Measurements from ENCODE around the gene U2SURP. TPM values are rescaled to one million over a fixed set of nuclear protein-coding genes. Genes with fewer than 3 reads are reported as not detected.

U2SURP gene
- total and polyA plus RNA-seq, 2 donors: 79.7 to 107 TPM

GRCh38 chr3:142998439-142998838 is 2.9 kb upstream of the U2SURP start:
- H3K9me3 ChIP-seq (ENCODE audit: control insufficient read depth in 2 of 2, insufficient read depth in 1 of 2, low read length in 1 of 2): no peaks in the 10 kb centered on the region
- no peaks in the 10 kb centered on the region for H3K36me3 ChIP-seq (ENCODE audit: control insufficient read depth in 2 of 2, insufficient read depth in 2 of 2, low read length in 1 of 2)
- no peak overlapping the region for H3K27ac ChIP-seq (ENCODE audit: low read depth in 1 of 2, low read length in 1 of 2)
- no peak overlapping the region for H3K4me3 ChIP-seq (ENCODE audit: low read length in 2 of 2)
- DNase-seq (ENCODE audit: low read depth in 6 of 9, low spot score in 9 of 9): no peak
- H3K4me1 ChIP-seq (ENCODE audit: control insufficient read depth in 2 of 2, insufficient read depth in 2 of 2, low read length in 2 of 2): peaks cover 8 to 11% of the 10 kb centered on the region in 2 donors
- WGBS: 95% methylated on average over 3 of the region's 3 CpGs
- H3K27me3 ChIP-seq (ENCODE audit: control insufficient read depth in 2 of 2, insufficient read depth in 1 of 2, low read length in 1 of 2): no peaks in the 10 kb centered on the region

- H3K9me3 ChIP-seq (ENCODE audit: control insufficient read depth in 2 of 2, insufficient read depth in 1 of 2, low read length in 1 of 2): no peaks in the 10 kb centered on the region
- H3K36me3 ChIP-seq (ENCODE audit: control insufficient read depth in 2 of 2, insufficient read depth in 2 of 2, low read length in 1 of 2): no peaks in the 10 kb centered on the region
- WGBS: 97% methylated on average over 4 of the region's 4 CpGs
- peaks cover 8 to 11% of the 10 kb centered on the region in 2 donors for H3K4me1 ChIP-seq (ENCODE audit: control insufficient read depth in 2 of 2, insufficient read depth in 2 of 2, low read length in 2 of 2)
- no peak overlapping the region for H3K27ac ChIP-seq (ENCODE audit: low read depth in 1 of 2, low read length in 1 of 2)
- H3K4me3 ChIP-seq (ENCODE audit: low read length in 2 of 2): no peak overlapping the region
- H3K27me3 ChIP-seq (ENCODE audit: control insufficient read depth in 2 of 2, insufficient read depth in 1 of 2, low read length in 1 of 2): no peaks in the 10 kb centered on the region
- DNase-seq (ENCODE audit: low read depth in 6 of 9, low spot score in 9 of 9): no peak
Measured at GRCh38 chr3:142999881-143000280, 1.5 kb upstream of the U2SURP start.

GRCh38 chr3:143000528-143000927 is 842 bp upstream of the U2SURP start:
- 54% methylated on average over 10 of the region's 10 CpGs for WGBS
- peaks cover 8 to 11% of the 10 kb centered on the region in 2 donors for H3K4me1 ChIP-seq (ENCODE audit: control insufficient read depth in 2 of 2, insufficient read depth in 2 of 2, low read length in 2 of 2)

GRCh38 chr3:143001034-143001368 is 369 bp upstream of the U2SURP start:
- H3K9me3 ChIP-seq (ENCODE audit: control insufficient read depth in 2 of 2, insufficient read depth in 1 of 2, low read length in 1 of 2): no peaks in the 10 kb centered on the region
- peaks cover 8 to 11% of the 10 kb centered on the region in 2 donors for H3K4me1 ChIP-seq (ENCODE audit: control insufficient read depth in 2 of 2, insufficient read depth in 2 of 2, low read length in 2 of 2)
- WGBS: under 1% methylated on average over 15 of the region's 15 CpGs
- no peaks in the 10 kb centered on the region for H3K36me3 ChIP-seq (ENCODE audit: control insufficient read depth in 2 of 2, insufficient read depth in 2 of 2, low read length in 1 of 2)
- H3K27ac ChIP-seq (ENCODE audit: low read depth in 1 of 2, low read length in 1 of 2): peak overlapping the region; percentile 92
- DNase-seq (ENCODE audit: low read depth in 6 of 9, low spot score in 9 of 9): no peak
- H3K4me3 ChIP-seq (ENCODE audit: low read length in 2 of 2): peak overlapping the region; percentile 82 to 98
- H3K27me3 ChIP-seq (ENCODE audit: control insufficient read depth in 2 of 2, insufficient read depth in 1 of 2, low read length in 1 of 2): no peaks in the 10 kb centered on the region

More at GRCh38 chr3:143000528-143000927, 842 bp upstream of the U2SURP start:
- no peaks in the 10 kb centered on the region for H3K9me3 ChIP-seq (ENCODE audit: control insufficient read depth in 2 of 2, insufficient read depth in 1 of 2, low read length in 1 of 2)
- H3K27ac ChIP-seq (ENCODE audit: low read depth in 1 of 2, low read length in 1 of 2): peak overlapping the region; percentile 92
- no peak for DNase-seq (ENCODE audit: low read depth in 6 of 9, low spot score in 9 of 9)
- H3K36me3 ChIP-seq (ENCODE audit: control insufficient read depth in 2 of 2, insufficient read depth in 2 of 2, low read length in 1 of 2): no peaks in the 10 kb centered on the region
- H3K4me3 ChIP-seq (ENCODE audit: low read length in 2 of 2): peak overlapping the region; percentile 82 to 98
- no peaks in the 10 kb centered on the region for H3K27me3 ChIP-seq (ENCODE audit: control insufficient read depth in 2 of 2, insufficient read depth in 1 of 2, low read length in 1 of 2)

DNA sequence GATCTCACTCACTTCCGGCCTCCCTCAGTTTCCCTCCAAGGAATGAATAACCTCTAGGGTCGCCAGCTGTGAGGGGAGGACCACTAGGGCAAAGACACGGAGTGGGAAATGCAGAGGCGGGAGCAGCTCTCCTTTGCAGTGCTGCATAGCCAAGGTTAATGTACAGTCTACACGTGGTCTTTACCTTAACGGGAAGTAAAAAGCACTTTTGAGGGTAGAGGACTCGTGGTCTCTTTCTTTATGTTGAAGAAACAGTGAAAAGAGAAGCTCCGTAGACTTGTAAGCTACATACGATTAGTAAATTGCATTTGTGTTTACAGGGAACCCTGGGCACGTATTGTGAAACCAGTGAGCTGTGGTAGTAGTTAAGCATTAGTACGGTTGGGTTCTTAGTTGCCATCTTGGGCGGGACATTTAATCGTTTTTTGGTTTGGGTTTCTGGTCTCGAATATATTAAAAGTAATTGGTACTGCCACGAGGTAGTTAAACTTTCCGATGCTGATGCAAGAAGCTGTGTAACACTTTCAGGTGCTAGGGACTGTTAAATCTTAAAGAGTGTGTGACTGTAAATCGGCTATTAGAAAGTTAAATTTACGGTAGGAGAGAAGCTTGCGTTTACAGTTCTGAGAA is 828 bp downstream of the U2SURP start:
- peak overlapping the region; percentile 92 for H3K27ac ChIP-seq (ENCODE audit: low read depth in 1 of 2, low read length in 1 of 2)
- H3K4me3 ChIP-seq (ENCODE audit: low read length in 2 of 2): peak overlapping the region; percentile 82 to 98
- peak in 8 of 9 donors; percentile 23 to 67 (median 43) for DNase-seq (ENCODE audit: low read depth in 6 of 9, low spot score in 9 of 9)
- no peaks in the 10 kb centered on the region for H3K27me3 ChIP-seq (ENCODE audit: control insufficient read depth in 2 of 2, insufficient read depth in 1 of 2, low read length in 1 of 2)
- under 1% methylated on average over 19 of the region's 19 CpGs for WGBS
- no peaks in the 10 kb centered on the region for H3K9me3 ChIP-seq (ENCODE audit: control insufficient read depth in 2 of 2, insufficient read depth in 1 of 2, low read length in 1 of 2)
- peaks cover 8 to 11% of the 10 kb centered on the region in 2 donors for H3K4me1 ChIP-seq (ENCODE audit: control insufficient read depth in 2 of 2, insufficient read depth in 2 of 2, low read length in 2 of 2)
- no peaks in the 10 kb centered on the region for H3K36me3 ChIP-seq (ENCODE audit: control insufficient read depth in 2 of 2, insufficient read depth in 2 of 2, low read length in 1 of 2)

- peak in 1 of 9 donors; percentile 13 for DNase-seq (ENCODE audit: low read depth in 6 of 9, low spot score in 9 of 9)
- peak overlapping the region; percentile 82 to 98 for H3K4me3 ChIP-seq (ENCODE audit: low read length in 2 of 2)
- no peaks in the 10 kb centered on the region for H3K27me3 ChIP-seq (ENCODE audit: control insufficient read depth in 2 of 2, insufficient read depth in 1 of 2, low read length in 1 of 2)
- no peaks in the 10 kb centered on the region for H3K9me3 ChIP-seq (ENCODE audit: control insufficient read depth in 2 of 2, insufficient read depth in 1 of 2, low read length in 1 of 2)
- H3K27ac ChIP-seq (ENCODE audit: low read depth in 1 of 2, low read length in 1 of 2): peak overlapping the region in 1 of 2 donors; percentile 92
- H3K36me3 ChIP-seq (ENCODE audit: control insufficient read depth in 2 of 2, insufficient read depth in 2 of 2, low read length in 1 of 2): no peaks in the 10 kb centered on the region
- peaks cover 8 to 11% of the 10 kb centered on the region in 2 donors for H3K4me1 ChIP-seq (ENCODE audit: control insufficient read depth in 2 of 2, insufficient read depth in 2 of 2, low read length in 2 of 2)
- 3% methylated on average over 9 of the region's 9 CpGs for WGBS
Measured at GRCh38 chr3:143002727-143003126, 1.4 kb downstream of the U2SURP start.

GRCh38 chr3:143004823-143005222 is 3.5 kb downstream of the U2SURP start:
- H3K36me3 ChIP-seq (ENCODE audit: control insufficient read depth in 2 of 2, insufficient read depth in 2 of 2, low read length in 1 of 2): no peaks in the 10 kb centered on the region
- H3K27ac ChIP-seq (ENCODE audit: low read depth in 1 of 2, low read length in 1 of 2): no peak overlapping the region
- peaks cover 8 to 11% of the 10 kb centered on the region in 2 donors for H3K4me1 ChIP-seq (ENCODE audit: control insufficient read depth in 2 of 2, insufficient read depth in 2 of 2, low read length in 2 of 2)
- DNase-seq (ENCODE audit: low read depth in 6 of 9, low spot score in 9 of 9): no peak
- H3K4me3 ChIP-seq (ENCODE audit: low read length in 2 of 2): no peak overlapping the region
- no peaks in the 10 kb centered on the region for H3K9me3 ChIP-seq (ENCODE audit: control insufficient read depth in 2 of 2, insufficient read depth in 1 of 2, low read length in 1 of 2)
- 97% methylated on average over 2 of the region's 2 CpGs for WGBS
- no peaks in the 10 kb centered on the region for H3K27me3 ChIP-seq (ENCODE audit: control insufficient read depth in 2 of 2, insufficient read depth in 1 of 2, low read length in 1 of 2)

DNA sequence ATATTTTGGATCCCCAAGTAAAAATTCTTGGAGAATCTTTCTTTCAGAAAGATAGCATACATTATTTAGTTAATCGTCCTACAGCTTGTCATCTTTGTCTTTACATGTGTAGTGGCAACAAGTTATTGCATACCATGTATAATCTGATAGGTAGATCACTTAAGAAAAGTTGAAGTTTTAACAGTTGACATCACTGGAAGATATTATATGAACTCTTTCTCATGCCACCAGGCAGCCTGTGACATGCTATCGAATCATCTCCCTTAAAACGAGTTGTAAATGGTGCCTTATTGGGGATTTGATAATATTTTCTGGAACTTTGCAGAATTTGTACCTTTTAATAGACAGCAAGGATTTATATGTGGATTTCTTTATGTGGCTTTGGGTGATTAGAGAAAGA is 8.7 kb downstream of the U2SURP start:
- Histone ChIP-seq H3K4me1 (ENCODE audit: control insufficient read depth in 2 of 2, insufficient read depth in 2 of 2, low read length in 2 of 2) (no peaks in the 10 kb centered on the region), H3K27ac (ENCODE audit: low read depth in 1 of 2, low read length in 1 of 2) (no peak overlapping the region), H3K4me3 (ENCODE audit: low read length in 2 of 2) (no peak overlapping the region), H3K36me3 (ENCODE audit: control insufficient read depth in 2 of 2, insufficient read depth in 2 of 2, low read length in 1 of 2) (peaks cover 0 to 18% of the 10 kb centered on the region in 2 donors), H3K27me3 (ENCODE audit: control insufficient read depth in 2 of 2, insufficient read depth in 1 of 2, low read length in 1 of 2) (no peaks in the 10 kb centered on the region), H3K9me3 (ENCODE audit: control insufficient read depth in 2 of 2, insufficient read depth in 1 of 2, low read length in 1 of 2) (no peaks in the 10 kb centered on the region)
- 90% methylated on average over 3 of the region's 3 CpGs for WGBS
- DNase-seq (ENCODE audit: low read depth in 6 of 9, low spot score in 9 of 9): no peak

DNA sequence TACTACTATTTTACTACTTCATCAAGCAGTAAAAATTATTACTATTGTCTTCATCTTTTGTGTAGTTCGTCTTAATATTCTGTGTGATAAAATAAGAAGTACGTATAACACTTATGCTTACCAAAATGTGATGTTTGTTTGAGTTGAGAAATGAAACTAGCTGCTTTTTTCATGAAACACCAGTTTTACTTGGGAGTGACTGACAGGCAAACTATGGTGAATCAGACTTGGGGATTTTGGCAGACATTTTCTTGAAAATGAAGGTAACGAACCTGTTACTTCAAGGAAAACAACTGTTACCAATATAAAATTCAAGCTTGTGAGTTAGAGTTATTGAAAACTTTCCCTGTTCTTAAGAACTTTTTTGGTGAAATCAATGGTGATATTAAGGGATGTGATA is 10.3 kb downstream of the U2SURP start:
- Histone ChIP-seq H3K4me3 (ENCODE audit: low read length in 2 of 2) (no peak overlapping the region), H3K4me1 (ENCODE audit: control insufficient read depth in 2 of 2, insufficient read depth in 2 of 2, low read length in 2 of 2) (no peaks in the 10 kb centered on the region), H3K36me3 (ENCODE audit: control insufficient read depth in 2 of 2, insufficient read depth in 2 of 2, low read length in 1 of 2) (peaks cover 0 to 24% of the 10 kb centered on the region in 2 donors), H3K9me3 (ENCODE audit: control insufficient read depth in 2 of 2, insufficient read depth in 1 of 2, low read length in 1 of 2) (no peaks in the 10 kb centered on the region), H3K27ac (ENCODE audit: low read depth in 1 of 2, low read length in 1 of 2) (no peak overlapping the region), H3K27me3 (ENCODE audit: control insufficient read depth in 2 of 2, insufficient read depth in 1 of 2, low read length in 1 of 2) (no peaks in the 10 kb centered on the region)
- 97% methylated on average over 3 of the region's 3 CpGs for WGBS
- DNase-seq (ENCODE audit: low read depth in 6 of 9, low spot score in 9 of 9): no peak

Data from thymus (tissue), 11 donors.